Dedifferentiated amniotic fluid mesenchymal stem cell (primary cell): ENCODE data around the gene ZNF512.

Experiments used
- DNase-seq: peaks from one replicate; pipeline ENCODE4 v3.0.0-alpha.2; 2016; ENCODE audit errors: extremely low spot score

ZNF512 gene

DNA sequence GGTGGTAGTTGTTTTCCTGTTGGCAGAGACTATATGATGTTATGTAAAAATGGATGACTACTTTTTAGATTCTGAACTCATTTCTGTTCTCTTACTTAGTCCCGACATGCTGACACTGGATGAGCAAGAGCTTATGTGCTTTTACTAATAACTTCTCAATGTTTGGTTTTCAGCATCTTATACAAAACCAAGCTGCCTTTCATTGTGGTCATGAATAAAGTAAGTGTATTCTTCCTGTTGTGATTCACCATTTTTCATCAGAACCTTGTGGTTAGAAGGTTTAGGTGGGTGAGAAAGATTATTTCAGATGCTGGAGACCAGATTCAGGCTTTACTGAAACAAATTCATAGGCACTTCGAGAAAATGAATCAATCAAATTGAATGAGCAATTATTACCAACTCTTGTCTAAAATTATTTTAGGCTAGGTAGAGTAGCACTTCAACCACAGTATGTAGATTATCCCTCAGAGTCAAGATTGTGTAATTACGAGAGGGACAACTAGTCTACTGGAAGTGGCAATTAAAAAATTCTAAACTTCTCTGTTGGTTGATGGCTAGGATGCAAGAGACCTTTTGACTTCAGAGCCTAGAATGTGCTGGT lies 55.3 kb downstream of the ZNF512 start:
- DNase-seq, result no peak

DNA sequence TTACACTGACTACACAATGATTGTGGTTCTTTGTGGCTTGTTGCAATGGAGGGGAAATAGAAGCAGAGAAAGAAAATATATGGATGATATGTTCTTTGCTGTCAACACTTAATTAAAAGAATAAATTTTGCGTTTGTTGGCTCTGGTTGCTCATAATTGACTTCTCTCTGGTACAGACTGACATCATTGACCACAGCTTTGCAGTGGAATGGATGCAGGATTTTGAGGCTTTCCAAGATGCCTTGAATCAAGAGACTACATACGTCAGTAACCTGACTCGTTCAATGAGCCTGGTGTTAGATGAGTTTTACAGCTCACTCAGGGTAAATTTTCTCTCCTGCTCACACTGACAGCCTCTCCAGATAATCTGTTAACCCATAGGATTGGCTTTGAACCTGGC lies 55.9 kb downstream of the ZNF512 start:
- DNase-seq, result no peak

DNA sequence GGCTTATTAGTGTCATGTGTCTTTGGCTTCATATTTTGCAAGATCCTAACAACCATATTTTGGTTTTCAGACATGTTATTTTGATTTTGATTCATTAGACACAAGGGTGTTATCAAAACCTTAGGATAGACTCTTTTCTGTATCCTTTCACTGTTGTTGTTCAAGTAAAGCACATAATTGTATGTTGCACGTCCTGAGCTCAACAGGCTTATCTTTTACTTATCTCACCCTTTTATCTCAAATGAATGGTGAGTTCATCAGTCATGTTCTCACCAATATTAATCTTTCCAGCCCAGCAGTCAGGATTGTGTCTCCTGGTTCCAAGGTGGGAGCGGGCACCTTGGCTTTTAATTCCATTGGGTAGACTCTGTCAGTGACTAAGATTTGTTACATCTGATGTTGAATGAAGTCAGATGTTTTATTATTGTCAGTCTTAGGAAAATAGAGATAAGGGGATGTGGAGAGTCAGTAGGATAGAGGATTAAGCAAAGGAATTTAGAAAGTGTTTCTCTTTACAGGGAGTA lies 57.9 kb downstream of the ZNF512 start:
- DNase-seq, result no peak

DNA sequence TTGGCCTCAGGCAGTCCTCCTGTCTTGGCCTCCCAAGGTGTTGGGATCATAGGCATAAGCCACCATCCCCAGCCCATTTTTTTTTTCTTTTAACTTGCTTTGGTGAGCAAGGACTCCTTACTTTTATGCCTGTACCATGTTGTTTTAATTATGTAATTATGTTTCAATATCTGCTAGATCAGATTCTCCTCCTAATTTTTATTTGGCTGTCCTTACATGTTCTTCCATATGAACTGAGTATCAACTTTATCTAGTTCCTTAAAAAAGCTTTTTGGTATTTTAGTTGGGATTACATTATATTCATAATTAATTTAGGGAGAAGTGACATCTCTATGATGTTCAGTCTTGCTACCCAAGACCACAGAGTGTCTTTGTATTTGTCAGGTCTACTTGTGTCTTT lies 62.4 kb downstream of the ZNF512 start:
- no peak for DNase-seq

DNA sequence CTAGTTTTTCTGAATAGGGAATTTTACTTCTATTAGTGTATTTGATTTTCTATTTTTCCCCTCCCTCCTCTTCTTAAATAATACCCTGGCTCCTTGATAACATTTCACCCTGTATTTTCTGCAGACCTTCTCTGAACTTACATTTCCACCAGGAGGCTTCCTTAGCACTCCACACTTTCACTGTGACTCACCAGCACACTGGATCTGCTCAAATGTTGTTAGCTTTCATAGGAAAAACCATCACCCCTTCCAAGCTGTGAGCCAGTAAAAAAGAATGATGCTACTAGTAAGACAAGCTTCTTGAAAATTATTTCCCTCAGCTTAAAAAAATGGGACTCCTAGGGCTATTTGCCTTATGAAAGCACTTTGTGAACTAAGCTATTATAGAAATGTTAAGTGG lies 64.4 kb downstream of the ZNF512 start:
- no peak for DNase-seq

DNA sequence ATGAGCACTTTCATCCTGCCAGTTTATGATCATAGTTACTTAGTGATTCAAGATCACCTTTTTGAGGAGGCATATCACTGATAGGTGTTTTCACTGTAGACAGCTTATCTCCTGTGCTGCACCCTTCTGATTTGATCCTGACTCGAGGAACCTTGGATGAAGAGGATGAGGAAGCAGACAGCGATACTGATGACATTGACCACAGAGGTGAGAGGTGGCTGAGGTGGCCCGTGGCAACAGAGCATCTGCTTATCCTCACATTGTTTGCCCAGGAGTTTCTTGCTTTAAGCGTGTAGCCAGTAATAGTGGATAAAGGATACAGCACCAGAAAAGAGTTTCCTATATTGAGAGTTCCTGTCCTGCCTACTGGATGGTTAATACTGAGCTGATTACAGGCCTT lies 64.9 kb downstream of the ZNF512 start:
- no peak for DNase-seq

DNA sequence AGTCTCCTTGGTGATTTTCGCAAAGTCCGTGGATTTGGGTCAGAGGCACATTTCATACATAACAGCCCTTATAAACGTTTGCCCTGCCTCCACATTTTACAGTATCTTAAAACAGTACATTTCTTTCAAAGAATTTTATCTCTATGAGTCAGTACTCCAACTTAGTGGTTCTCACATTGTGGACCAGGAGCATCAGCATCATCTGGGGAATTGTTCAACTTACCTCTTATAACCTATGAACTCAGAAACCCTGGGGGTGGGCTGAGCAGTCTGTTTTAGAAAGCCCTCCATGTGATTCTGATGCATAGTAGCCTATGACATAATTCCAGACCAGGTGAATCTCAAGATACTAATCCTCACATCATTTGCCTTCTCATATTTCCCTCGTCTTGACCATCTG lies 68.2 kb downstream of the ZNF512 start:
- DNase-seq, result no peak

DNA sequence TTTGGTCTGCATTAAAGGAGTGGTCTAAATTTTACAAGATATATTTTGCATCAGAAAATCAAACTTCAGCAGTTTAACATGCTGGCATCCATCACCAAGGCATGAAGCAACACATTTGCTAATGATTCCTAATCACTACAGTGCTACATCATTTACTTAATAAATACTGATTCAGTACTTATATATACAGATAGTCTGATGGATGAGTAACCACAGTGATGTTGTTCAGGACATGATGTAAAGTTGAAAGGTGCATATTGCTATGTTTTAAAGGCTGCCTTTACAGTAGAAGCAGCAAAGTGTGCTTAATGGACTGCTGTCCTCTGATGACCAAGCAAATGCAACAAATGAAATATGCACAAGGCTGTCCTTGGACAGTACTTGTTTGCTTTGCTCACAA lies 69.5 kb downstream of the ZNF512 start:
- DNase-seq, result no peak

DNA sequence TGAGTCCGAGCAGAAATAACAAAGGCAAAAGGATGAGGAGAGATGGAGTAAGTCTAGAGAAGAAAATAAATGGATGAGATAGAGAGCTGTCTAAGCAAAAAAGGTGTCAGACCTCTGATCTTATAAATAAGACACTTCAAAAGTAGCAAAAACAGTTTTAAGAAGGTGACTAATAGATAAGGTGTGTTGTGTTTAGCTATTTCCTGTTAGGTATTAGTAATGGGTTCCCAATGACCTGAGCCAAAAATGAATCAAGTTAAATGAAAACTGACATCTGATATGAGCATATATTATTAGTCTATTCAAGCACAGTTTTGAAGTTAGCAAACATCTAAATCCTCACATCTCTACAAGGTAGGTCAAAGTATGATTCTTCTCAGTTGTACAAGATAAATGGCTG lies 69.9 kb downstream of the ZNF512 start:
- DNase-seq, result no peak

DNA sequence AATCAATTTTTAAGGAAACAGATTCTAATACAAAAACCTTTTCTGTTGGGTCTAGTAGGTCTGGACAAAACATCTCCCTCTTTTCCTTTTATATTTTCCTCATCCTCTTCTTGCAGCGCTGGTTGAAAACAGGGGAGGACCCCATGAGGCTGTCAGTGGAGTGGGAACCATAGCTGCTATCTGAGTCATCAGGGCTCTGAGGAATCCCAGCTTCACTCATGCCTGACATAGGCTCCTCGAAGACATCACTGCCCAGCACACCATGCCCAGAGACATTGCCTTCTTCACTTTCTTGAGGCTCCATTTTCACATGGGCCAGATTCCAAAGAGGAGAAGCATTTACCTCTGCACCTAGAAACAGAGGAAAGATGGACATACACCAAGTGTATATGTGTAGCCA lies 70.6 kb downstream of the ZNF512 start:
- DNase-seq, result no peak

DNA sequence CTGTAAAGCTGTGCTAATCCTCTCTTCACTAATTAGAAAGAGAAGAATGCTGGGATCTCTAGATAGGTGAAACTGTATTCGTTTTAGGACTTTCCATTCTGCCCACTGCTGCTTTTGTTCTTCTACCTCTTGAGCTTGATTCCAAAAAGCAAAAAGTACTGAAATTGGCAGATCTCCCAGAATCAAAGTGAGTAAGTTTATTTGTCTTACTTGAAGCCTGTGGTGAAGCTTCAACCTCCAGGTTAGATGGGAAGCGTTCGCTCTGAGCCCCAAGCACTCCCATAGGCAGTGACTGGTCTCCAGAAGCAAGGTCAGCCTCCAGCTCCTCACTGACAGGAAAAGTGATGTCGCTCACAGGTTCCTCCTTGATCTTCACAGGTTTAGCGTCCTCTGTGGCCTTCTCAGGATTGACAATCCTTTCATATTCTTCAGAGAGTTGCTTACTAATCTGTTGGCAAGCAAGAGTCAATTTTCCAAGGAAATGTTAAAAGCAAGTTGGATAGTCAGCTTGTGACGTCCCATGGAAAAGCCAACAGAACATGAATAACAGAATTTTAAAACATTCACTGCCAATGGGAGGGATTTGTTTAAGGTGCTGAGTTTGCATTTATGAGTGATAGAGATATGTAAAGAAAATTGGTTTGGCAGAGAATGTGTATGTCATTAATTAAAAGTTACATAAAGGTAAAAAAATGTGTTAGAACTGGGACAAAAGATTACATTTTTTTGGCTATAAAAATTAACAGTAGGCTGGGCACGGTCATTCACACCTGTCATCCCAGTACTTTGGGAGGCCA lies 72.5 kb downstream of the ZNF512 start:
- no peak for DNase-seq

DNA sequence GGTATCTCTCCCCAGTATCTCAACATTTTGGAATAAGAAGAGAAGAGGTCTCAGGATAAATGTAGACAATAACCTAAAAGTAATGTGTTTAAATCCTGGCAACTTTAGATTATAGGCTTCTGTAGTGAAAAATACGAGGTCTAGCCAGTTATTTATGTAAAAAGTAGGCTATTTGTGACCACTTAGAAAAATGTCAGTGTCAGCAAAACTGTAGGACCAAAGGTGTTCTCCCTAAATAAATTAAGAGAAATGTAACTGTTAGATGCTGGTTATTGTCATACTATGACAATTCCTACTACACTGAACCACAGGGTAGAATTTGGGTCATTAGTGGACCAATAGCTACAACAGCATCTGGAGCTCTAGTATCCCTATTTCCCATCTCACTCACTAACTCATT lies 78.5 kb downstream of the ZNF512 start:
- no peak for DNase-seq

DNA sequence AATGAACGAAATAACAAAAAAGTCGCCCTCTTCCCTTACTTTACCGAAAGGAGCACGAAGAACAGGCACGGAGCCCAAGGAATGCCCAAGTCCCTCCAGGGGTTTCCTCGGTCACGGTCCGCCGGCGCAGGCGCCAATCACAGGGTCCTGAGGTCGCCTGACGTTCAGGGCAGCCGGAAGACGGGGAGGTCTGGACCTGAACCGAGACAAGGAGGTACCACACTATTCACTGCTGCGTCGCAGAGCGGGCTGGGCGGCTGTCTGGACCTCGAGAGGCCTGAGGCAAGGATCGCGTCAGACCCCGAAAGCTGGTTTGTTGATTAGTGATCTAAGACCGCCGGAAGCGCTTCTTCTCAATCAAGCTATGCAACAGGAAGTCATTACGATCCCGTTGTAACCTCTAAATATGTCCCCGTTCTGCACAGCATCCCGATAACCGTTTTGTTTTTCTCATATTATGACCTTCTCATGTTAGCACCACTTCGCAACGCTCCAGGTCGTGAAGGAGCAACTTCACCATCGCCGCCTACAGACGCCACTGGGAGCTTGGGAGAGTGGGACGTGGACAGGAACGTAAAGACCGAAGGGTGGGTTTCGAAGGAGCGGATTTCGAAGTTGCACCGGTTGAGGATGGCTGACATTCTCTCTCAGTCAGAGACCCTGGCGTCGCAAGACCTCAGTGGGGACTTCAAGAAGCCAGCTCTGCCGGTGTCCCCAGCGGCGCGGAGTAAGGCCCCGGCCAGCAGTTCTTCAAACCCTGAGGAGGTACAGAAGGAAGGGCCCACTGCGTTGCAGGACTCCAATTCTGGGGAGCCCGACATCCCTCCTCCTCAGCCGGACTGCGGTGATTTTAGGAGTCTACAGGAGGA lies 80.7 kb downstream of the ZNF512 start, which contains the start of the genes SLC4A1AP and SUPT7L:
SLC4A1AP (plus strand) TSS at position 605 of the 869 bp plus-strand sequence; CDS start at position 631, 26 bp downstream.
SUPT7L (minus strand) TSS at position 330 of the 869 bp plus-strand sequence. CDS start 1,422 bp downstream, outside the sequence.
- peak; percentile 86 for DNase-seq

DNA sequence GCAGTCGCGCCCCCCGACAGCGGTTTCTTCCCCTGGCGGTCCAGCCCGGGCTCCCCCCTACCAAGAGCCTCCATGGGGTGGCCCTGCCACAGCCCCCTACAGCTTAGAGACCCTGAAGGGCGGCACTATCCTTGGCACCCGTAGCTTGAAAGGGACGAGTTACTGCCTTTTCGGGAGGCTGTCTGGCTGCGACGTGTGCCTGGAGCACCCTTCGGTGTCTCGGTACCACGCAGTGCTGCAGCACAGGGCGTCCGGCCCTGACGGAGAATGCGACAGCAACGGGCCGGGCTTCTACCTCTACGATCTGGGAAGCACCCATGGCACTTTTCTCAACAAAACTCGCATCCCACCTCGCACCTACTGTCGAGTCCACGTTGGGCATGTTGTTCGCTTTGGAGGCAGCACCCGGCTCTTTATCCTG lies 81.3 kb downstream of the ZNF512 start:
- no peak for DNase-seq

DNA sequence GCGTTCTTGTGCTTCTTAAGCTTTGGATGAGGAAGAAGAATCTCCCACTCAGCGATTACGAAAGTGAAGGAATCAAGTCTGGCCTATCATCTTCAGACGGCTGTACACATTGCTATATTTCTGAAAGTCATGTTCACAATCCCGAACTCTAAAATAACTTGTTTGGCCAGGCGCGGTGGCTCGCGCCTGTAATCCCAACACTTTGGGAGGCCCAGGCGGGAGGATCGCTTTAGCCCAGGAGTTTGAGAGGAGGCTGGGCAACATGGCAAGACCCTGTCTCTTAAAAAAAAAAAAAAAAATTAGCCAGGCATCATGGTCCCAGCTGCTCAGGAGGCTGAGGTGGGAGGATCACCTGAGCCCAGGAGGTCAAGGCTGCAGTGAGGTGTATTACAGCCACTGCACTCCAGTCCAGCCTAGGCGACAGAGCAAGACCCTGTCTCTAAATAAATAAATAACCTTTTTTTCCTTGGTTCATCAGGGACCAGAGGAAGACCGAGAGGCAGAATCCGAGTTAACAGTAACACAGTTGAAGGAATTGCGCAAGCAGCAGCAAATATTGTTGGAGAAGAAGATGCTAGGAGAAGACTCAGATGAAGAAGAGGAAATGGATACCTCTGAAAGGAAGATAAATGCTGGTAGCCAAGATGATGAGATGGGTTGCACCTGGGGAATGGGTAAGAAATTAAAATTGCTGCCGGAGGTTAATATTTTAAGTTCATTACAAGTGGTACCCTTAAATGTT lies 82.0 kb downstream of the ZNF512 start:
- no peak for DNase-seq

DNA sequence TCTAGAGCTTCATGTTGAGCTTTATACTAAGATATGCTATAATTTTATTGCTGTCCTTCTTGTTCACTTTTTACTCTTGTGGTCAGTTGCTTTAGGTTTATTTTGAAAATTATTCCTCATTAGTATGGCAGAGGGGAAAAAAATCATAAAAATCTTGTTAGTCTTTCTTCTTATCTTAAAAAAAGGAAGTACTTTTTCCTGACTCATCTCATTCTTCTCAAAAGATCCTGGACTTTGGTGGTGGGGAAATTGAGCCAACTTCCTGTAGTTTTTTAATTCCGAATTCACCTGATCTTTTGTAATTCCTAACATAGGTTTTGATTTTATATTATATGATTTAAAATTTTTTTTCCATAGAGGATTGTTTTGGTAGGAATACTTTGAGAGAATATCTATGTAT lies 84.6 kb downstream of the ZNF512 start:
- DNase-seq, result no peak

DNA sequence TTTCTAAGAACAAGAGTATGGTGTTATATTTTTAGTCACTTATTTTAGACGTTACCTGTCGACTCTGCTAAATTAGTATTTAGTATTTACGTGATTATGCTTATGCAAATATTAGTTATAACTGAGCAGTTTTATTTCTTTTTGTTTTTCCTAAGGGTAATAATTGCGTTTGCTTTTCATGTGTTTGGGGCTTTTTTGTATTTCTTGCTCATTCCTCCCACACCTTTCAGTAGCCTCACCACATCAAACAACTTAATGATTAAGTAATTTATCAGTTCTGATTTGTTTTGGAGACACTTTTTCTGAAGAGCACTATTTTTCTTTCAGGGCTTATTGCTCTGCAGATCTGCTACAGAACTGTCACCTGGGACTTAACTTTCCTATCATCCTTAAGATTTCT lies 88.4 kb downstream of the ZNF512 start:
- DNase-seq, result no peak
